Epithelial cell of proximal tubule (primary cell): ENCODE measurements around the gene SLC6A9. TPM values are rescaled to one million over a fixed set of nuclear protein-coding genes. Genes with fewer than 3 reads are reported as not detected.

ENCODE experiments used
- DNase-seq: peaks from one replicate; pipeline ENCODE4 v3.0.0-alpha.2; 2011; ENCODE audit warnings: low read depth
- H3K4me3 ChIP-seq: 2 replicates; pipeline ENCODE4 v1.5.1; 2011; ENCODE audit warnings: low read depth, mild to moderate bottlenecking, low read length
- CTCF ChIP-seq: conservative IDR thresholded peaks from 2 replicates; pipeline ENCODE4 v1.5.1; 2012; ENCODE audit warnings: low read depth, mild to moderate bottlenecking, low read length
- total RNA-seq: library from RNA; depleted of rRNA; stranded (reverse); fragments of >200 nt; gene quantifications from 2 replicates; pipeline ENCODE4 v1.2.3, GENCODE V29; 2015

SLC6A9 gene
- 1.3 and 4.1 TPM in 2 replicates for total RNA-seq

DNA sequence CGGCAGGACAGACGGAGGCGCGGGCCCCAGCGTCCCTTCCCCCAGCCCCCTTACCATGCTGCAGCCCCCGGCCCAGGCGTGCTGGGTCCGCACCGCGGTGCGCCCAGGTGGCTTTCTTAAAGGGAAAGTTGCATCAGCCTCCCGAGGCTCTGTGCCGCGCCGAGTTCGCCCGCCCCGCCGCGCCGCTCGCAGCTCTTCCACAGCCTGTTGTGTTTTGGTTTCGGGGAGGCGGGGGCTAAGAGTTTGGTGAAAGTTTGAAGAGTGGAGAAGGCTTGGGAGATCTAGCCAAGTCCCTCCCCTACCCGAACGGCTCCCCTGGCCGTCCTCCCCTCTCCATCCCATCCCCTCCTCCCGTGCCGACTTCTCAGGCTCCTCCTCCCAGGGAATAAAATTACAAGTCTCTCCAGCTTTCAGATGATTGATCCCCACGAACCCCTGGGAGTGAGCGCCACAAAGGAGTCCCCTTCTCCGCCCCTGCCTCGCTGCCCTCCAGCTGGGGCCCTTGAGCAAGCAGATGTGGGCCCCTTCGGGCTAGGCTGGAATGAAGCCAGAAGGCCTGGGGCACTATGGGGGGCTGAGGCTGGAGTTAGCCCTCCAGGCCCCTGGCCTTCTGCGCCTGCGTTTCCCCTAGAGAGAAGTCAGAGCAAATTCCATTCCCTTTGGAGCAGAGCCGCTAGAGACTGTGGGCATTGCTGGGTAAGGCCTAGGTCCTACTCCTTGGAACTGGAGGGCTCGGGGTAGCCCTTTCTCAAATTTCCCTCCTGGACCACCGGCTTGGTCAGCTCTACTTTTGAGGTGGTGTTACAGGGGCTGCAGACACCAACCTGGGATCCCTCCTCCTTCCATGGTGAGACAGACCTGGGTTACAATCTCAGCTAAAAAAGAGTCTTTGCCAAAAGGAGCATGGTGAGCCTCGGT lies at the start of gene SLC6A9:
TSS of gene SLC6A9 (minus strand) at position 211 of the 918 bp plus-strand sequence. CDS start 7,185 bp downstream, outside the sequence.
- H3K4me3 ChIP-seq = peak within 1 kb of the TSS; percentile 71
- no peak for DNase-seq
- no peak for TF ChIP-seq CTCF

DNA sequence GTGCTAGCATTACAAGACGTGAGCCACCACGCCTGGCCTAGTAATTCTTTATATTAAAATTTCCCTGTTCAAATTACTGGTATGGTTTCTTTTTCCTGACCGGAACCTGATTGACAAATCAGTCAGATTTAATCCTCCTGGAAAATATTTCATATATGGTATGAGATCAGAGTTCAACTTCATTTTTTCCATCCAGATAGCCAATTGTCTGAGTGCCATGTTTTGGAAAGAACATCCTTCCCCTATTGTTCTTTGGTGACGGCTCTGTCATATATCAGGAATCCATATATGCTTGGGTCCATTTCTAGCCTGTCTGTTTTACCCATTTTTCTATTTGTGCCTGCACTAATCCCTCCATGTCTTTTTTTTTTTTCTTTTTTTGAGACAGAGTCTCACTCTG lies 48.3 kb upstream of the SLC6A9 start:
- no peak for DNase-seq
- no peak for TF ChIP-seq CTCF
- H3K4me3 ChIP-seq = no peak overlapping the region

DNA sequence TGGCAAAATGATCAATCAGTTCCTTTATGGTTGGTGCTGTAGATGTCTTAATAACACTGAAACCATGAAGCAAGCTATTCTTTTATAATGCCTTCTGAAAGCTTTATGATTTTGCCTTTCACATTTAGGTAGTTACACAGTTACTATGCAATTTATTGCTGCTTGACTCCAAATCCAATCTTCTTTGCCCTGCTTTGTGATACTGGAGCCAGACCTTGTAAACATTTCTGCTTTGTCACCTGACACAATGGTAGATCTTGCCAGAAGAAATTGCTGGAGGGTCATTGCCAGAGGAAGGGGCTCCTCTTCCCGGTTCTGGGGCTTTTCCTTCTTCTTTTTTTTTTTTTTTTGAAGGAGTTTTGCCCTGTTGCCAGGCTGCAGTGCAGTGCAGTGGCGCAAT lies 46.8 kb upstream of the SLC6A9 start:
- no peak for DNase-seq
- no peak for TF ChIP-seq CTCF
- no peak overlapping the region for H3K4me3 ChIP-seq

- no peak overlapping the region for H3K4me3 ChIP-seq
- DNase-seq = no peak
- no peak for TF ChIP-seq CTCF
These were observed 46.2 kb upstream of the SLC6A9 start for GRCh38 chr1:44077421-44077820.

DNA sequence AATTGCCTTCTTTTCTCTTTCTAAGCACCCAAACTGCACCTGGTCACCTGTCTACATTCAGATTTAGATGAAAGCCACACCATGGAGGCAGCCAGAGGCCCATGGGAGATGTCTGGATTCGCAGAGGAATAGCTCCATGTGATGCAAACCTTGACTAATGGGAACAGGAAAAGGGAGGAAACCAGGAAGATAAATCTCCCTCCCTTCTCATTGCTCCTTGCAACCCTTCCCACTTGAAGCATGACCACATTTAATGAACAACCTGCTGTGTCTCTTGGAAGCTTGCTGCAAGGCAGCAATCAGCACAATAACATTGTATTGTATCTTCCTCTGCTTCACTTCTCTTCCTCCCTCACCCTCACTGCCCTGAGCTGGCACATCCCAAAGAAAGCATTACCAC lies 44.8 kb upstream of the SLC6A9 start:
- peak; percentile 50 for DNase-seq
- no peak for TF ChIP-seq CTCF
- H3K4me3 ChIP-seq = no peak overlapping the region

GRCh38 chr1:44074415-44074814 lies 43.2 kb upstream of the SLC6A9 start:
- H3K4me3 ChIP-seq = no peak overlapping the region
- TF ChIP-seq CTCF = no peak
- DNase-seq = no peak

DNA sequence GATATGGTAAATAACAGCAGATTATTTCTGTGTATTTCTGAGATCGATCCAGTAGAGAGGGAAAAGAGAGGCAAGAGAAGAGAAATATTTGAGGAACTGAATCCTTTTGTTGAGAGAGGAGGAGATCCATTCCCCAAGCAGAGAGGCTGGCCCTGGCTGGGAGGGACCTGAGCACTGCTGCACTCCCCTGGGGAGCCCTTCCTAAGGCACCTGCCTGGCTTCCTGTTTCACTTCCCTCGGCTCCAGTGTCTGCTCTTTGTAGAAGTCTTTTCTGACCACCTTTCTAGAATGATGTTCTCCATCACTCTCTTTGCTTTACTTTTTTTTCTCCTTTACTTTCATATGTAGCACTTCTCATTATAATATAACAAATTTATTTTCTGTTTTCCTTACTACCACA lies 42.3 kb upstream of the SLC6A9 start:
- DNase-seq = no peak
- no peak overlapping the region for H3K4me3 ChIP-seq
- TF ChIP-seq CTCF = no peak
